Esophagus squamous epithelium (tissue), 5 donors: ENCODE measurements around the gene PPP1R12A. TPM values are rescaled to one million over a fixed set of nuclear protein-coding genes. Genes with fewer than 3 reads are reported as not detected.
A peak's percentile ranks its signal among the peaks of the same experiment; 100 is the strongest.

Experiments used
- DNase-seq: peaks from one replicate; lab custom pipeline; 2025; lab: John Stamatoyannopoulos, UW
- H3K27ac ChIP-seq, 4 donors: fragments of 200-600 bp; sonication (generic); one replicate each; pipeline ENCODE4 v1.5.1; 2016 to 2019; ENCODE audit warnings: mild to moderate bottlenecking in 1 of 4
- H3K27me3 ChIP-seq, 4 donors: fragments of 200-600 bp; sonication (generic); 1 replicate in 3 of 4; 2 replicates in 1 of 4; pipeline versions ENCODE4 v1.5.1 to v1.6.0; 2017 to 2021; ENCODE audit warnings: antibody characterized with exemption in 1 of 4
- H3K36me3 ChIP-seq, 3 donors: fragments of 200-600 bp; sonication (generic); one replicate each; pipeline ENCODE4 v1.5.1; 2016 to 2019
- H3K4me1 ChIP-seq, 3 donors: fragments of 200-600 bp; sonication (generic); one replicate each; pipeline ENCODE4 v1.5.1; 2017 to 2019
- H3K4me3 ChIP-seq, 4 donors: fragments of 200-600 bp; sonication (generic); 1 replicate in 3 of 4; 2 replicates in 1 of 4; pipeline ENCODE4 v1.5.1; 2016 to 2019; ENCODE audit warnings: mild to moderate bottlenecking in 2 of 4, moderate library complexity in 1 of 4
- H3K9me3 ChIP-seq, 3 donors: fragments of 200-600 bp; sonication (generic); one replicate each; pipeline ENCODE4 v1.5.1; 2016 to 2019
- POLR2A ChIP-seq, 4 donors: fragments of 450-650 bp; IDR thresholded peaks; one replicate each; pipeline ENCODE4 v1.6.1; 2017; ENCODE audit warnings: antibody characterized with exemption in 4 of 4, mild to moderate bottlenecking in 4 of 4, moderate library complexity in 3 of 4
- WGBS, 2 donors: methylation state at CpG; one replicate each; pipeline ENCODE4 v1.1.5; 2018; 5-methylcytosine and 5-hydroxymethylcytosine counted together
- intact Hi-C: fragments of 100-400 bp; cut with DNase I; formaldehyde crosslinking; loops from one replicate; pipeline ENCODE4 v1.15.0; 2022
- total RNA-seq, 4 donors: library from RNA; depleted of rRNA; stranded (reverse); fragments of >200 nt; gene quantifications; one replicate each; pipeline ENCODE4 v1.1.0, GENCODE V29; 2016
- TF ChIP-seq, protein P1 (sequence below), 6 experiments: fragments of 450-650 bp in 4 of 6; fragments of 200-600 bp in 2 of 6; sonication (generic) in 2 of 6; IDR thresholded peaks; one replicate each; pipeline ENCODE4 v1.5.1; 2016 to 2019; ENCODE audit warnings: antibody characterized with exemption in 6 of 6, mild to moderate bottlenecking in 4 of 6, moderate library complexity in 4 of 6
- donor health status: DM: yes; HTN: yes; CAD: no.

Gene PPP1R12A
- total RNA-seq, 4 donors from 2014 or later = 25.7 to 165 (median 60.8) TPM

DNA sequence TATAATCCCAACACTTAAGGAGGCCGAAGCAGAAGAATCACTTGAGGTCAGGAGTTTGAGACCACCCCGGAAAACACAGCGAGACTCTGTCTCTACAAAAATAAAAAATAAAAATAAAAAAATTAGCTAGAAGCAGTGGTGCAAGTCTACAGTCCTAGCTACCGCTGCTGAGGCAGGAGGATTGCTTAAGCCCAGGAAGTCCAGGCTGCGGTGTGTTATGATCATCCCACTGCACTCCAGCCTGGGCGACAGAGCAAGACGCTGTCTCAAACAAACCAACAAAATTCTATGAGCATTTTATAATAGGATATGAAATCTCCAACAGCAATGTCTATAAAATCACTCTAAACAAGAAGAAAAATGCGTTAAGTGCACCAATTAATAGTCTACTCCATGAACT, 75.3 kb downstream of the PPP1R12A start:
- Histone ChIP-seq H3K27ac (no peak overlapping the region), H3K4me1 (no peaks in the 10 kb centered on the region), H3K36me3 (peaks cover 0 to 19% (median 6%) of the 10 kb centered on the region in 3 donors), H3K9me3 (no peaks in the 10 kb centered on the region), H3K27me3 (no peaks in the 10 kb centered on the region), H3K4me3 (no peak overlapping the region)
- WGBS, 2 donors = 79 to 85% methylated on average over 8 of the region's 8 CpGs
- intact Hi-C loops = no loop called here
- TF ChIP-seq POLR2A (IDR thresholded peaks at IDR 0.05) = no peak
- TF ChIP-seq, protein P1, sequence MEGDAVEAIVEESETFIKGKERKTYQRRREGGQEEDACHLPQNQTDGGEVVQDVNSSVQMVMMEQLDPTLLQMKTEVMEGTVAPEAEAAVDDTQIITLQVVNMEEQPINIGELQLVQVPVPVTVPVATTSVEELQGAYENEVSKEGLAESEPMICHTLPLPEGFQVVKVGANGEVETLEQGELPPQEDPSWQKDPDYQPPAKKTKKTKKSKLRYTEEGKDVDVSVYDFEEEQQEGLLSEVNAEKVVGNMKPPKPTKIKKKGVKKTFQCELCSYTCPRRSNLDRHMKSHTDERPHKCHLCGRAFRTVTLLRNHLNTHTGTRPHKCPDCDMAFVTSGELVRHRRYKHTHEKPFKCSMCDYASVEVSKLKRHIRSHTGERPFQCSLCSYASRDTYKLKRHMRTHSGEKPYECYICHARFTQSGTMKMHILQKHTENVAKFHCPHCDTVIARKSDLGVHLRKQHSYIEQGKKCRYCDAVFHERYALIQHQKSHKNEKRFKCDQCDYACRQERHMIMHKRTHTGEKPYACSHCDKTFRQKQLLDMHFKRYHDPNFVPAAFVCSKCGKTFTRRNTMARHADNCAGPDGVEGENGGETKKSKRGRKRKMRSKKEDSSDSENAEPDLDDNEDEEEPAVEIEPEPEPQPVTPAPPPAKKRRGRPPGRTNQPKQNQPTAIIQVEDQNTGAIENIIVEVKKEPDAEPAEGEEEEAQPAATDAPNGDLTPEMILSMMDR (IDR thresholded peaks at IDR 0.05) = no peak
- no peak for DNase-seq

DNA sequence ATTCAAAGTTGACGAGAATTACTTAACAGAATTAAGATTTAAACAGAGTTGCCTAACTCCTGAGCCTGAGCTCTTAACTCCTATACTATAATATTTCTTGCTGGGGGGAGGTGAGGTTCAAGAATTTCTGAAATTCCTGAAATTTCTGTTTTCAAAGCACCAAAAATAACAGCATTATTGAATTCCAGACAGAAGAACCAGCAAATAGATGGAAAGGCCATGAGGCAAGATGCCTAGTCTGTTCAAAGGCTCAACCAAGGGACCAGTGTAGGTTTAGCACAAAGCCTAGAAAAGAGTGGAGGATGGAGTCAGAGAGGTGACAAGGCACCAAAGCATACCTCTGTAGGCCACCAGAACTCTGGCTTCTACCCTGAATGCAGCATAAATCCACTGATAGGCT, 76.4 kb downstream of the PPP1R12A start:
- 83 to 86% methylated on average over 1 of the region's 1 CpG for WGBS, 2 donors
- H3K4me1 ChIP-seq = no peaks in the 10 kb centered on the region
- H3K4me3 ChIP-seq = no peak overlapping the region
- H3K27me3 ChIP-seq = no peaks in the 10 kb centered on the region
- no peak for TF ChIP-seq POLR2A (IDR thresholded peaks at IDR 0.05)
- TF ChIP-seq, protein P1 (IDR thresholded peaks at IDR 0.05) = no peak
- intact Hi-C loops = no loop called here
- no peaks in the 10 kb centered on the region for H3K9me3 ChIP-seq
- peaks cover 0 to 19% (median 6%) of the 10 kb centered on the region in 3 donors for H3K36me3 ChIP-seq
- no peak for DNase-seq
- H3K27ac ChIP-seq = no peak overlapping the region

DNA sequence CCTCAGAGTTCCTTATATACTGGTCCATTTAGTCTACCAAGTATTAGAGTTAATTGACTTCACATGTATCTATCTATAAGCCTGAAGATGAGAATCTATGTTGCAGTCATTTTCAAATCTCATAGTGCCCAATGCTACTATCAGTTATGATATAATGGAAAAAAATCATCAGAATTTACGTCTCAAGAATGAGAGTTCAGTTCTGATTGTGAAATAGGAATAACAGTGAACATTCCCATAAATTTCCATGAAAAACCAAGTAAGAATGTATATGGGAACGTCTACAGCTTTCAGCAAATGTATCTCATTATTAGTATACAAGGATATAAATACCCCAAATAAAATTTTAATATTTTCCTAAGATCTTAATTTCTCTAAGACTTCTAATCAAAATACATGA, 77.2 kb downstream of the PPP1R12A start:
- no peak overlapping the region for H3K4me3 ChIP-seq
- H3K9me3 ChIP-seq = no peaks in the 10 kb centered on the region
- WGBS, 2 donors = 33 to 56% methylated on average over 2 of the region's 2 CpGs
- peaks cover 0 to 19% (median 6%) of the 10 kb centered on the region in 3 donors for H3K36me3 ChIP-seq
- no peaks in the 10 kb centered on the region for H3K4me1 ChIP-seq
- no peak for DNase-seq
- H3K27me3 ChIP-seq = no peaks in the 10 kb centered on the region
- no peak overlapping the region for H3K27ac ChIP-seq
- TF ChIP-seq, protein P1 (IDR thresholded peaks at IDR 0.05) = no peak
- TF ChIP-seq POLR2A (IDR thresholded peaks at IDR 0.05) = no peak
- intact Hi-C loops = no loop called here

DNA sequence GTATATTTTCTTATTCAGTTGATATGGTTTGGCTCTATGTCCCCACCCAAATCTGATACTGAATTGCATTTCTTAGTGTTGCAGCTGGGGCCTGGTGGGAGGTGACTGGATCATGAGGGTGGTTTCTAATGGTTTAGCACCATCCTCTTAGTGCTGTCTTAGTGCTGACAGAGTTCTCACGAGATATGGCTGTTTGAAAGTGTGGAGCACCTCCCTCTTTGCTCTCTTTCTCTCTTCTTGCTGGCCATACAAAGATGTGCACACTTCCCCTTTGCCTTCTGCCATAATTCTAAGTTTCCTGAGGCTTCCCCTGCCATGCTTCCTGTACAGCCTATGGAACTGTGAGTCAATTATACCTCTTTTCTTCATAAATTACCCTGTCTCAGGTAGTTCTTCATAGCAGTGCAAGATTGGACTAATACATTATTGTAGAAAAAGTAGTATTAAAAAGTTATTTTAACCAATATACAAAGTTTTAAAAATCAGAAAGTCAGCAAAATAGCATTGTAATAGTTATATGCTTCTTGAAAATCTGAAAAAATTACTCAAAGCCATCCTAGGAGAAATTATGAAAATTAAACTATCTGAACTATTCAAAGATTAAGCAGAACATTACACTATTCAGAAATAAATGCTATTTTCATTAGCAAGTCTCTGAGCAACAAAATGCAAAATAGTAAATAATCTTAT, 84.1 kb downstream of the PPP1R12A start:
- H3K9me3 ChIP-seq = peaks cover 0 to 8% (median 0%) of the 10 kb centered on the region in 3 donors
- no peak overlapping the region for H3K27ac ChIP-seq
- TF ChIP-seq POLR2A (IDR thresholded peaks at IDR 0.05) = no peak
- TF ChIP-seq, protein P1 (IDR thresholded peaks at IDR 0.05) = no peak
- H3K4me1 ChIP-seq = peaks cover 0 to 19% (median 0%) of the 10 kb centered on the region in 3 donors
- WGBS, 2 donors = 86 to 100% methylated on average over 1 of the region's 1 CpG
- no peaks in the 10 kb centered on the region for H3K27me3 ChIP-seq
- H3K4me3 ChIP-seq = no peak overlapping the region
- no peaks in the 10 kb centered on the region for H3K36me3 ChIP-seq
- intact Hi-C loops = no loop called here
- DNase-seq = no peak

DNA sequence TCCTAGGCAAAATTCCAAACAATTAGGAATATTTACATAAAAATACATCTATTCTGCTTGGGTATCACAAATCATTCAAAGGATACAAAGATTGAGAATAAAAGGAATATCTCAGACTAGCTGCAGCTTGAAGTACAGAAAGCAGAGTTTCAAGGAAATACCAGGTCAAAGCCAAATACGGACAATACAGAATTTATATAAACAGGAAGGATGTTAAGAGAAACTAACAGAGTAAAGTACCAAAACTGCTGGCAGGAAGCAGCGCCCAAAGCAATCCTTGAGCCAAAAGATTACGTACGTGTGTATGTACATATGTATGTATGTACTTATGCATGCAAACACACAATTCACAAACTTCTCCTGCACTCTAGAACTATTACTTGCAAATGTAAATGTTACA, 86.6 kb downstream of the PPP1R12A start:
- TF ChIP-seq, protein P1 (IDR thresholded peaks at IDR 0.05) = no peak
- TF ChIP-seq POLR2A (IDR thresholded peaks at IDR 0.05) = no peak
- intact Hi-C loops = no loop called here
- Histone ChIP-seq H3K4me3 (no peak overlapping the region), H3K9me3 (peaks cover 0 to 8% (median 0%) of the 10 kb centered on the region in 3 donors), H3K36me3 (peaks cover 0 to 17% (median 0%) of the 10 kb centered on the region in 3 donors), H3K27me3 (no peaks in the 10 kb centered on the region), H3K4me1 (peaks cover 0 to 19% (median 0%) of the 10 kb centered on the region in 3 donors), H3K27ac (peak overlapping the region in 1 of 4 donors; percentile 22)
- 4 to 23% methylated on average over 4 of the region's 4 CpGs for WGBS, 2 donors
- no peak for DNase-seq
